ENCODE results near the gene RAB36. TPM values are rescaled to one million over a fixed set of nuclear protein-coding genes. Genes with fewer than 3 reads are reported as not detected.

The RAB36 gene
- polyA plus RNA-seq, 4 donors, result 15.9 to 17.2 (median 16.5) TPM

GRCh38 chr22:23108249-23109078 lies 36.8 kb upstream of the RAB36 start:
- no peak for DNase-seq (ENCODE audit: low read depth in 4 of 4, low spot score in 3 of 4)

GRCh38 chr22:23109079-23109347 lies 36.3 kb upstream of the RAB36 start:
- no peak for DNase-seq (ENCODE audit: low read depth in 4 of 4, low spot score in 3 of 4)

- DNase-seq (ENCODE audit: low read depth in 4 of 4, low spot score in 3 of 4), result no peak
Measured at GRCh38 chr22:23109441-23109978, 35.8 kb upstream of the RAB36 start.

- no peak for DNase-seq (ENCODE audit: low read depth in 4 of 4, low spot score in 3 of 4)
Measured at GRCh38 chr22:23110190-23110921, 34.9 kb upstream of the RAB36 start.

GRCh38 chr22:23110922-23111527 lies 34.3 kb upstream of the RAB36 start:
- no peak for DNase-seq (ENCODE audit: low read depth in 4 of 4, low spot score in 3 of 4)

GRCh38 chr22:23112472-23113012 lies 32.7 kb upstream of the RAB36 start:
- DNase-seq (ENCODE audit: low read depth in 4 of 4, low spot score in 3 of 4), result no peak

GRCh38 chr22:23113067-23113846 lies 32.0 kb upstream of the RAB36 start:
- DNase-seq (ENCODE audit: low read depth in 4 of 4, low spot score in 3 of 4), result no peak

- DNase-seq (ENCODE audit: low read depth in 4 of 4, low spot score in 3 of 4), result no peak
Measured at GRCh38 chr22:23113847-23114720, 31.2 kb upstream of the RAB36 start.

GRCh38 chr22:23114721-23115020 lies 30.6 kb upstream of the RAB36 start:
- DNase-seq (ENCODE audit: low read depth in 4 of 4, low spot score in 3 of 4), result no peak

- DNase-seq (ENCODE audit: low read depth in 4 of 4, low spot score in 3 of 4), result no peak
Measured at GRCh38 chr22:23115369-23115768, 29.9 kb upstream of the RAB36 start.

- DNase-seq (ENCODE audit: low read depth in 4 of 4, low spot score in 3 of 4), result no peak
Measured at GRCh38 chr22:23115825-23116494, 29.3 kb upstream of the RAB36 start.

- no peak for DNase-seq (ENCODE audit: low read depth in 4 of 4, low spot score in 3 of 4)
Measured at GRCh38 chr22:23116506-23117263, 28.6 kb upstream of the RAB36 start.

GRCh38 chr22:23117275-23117674 lies 28.0 kb upstream of the RAB36 start:
- no peak for DNase-seq (ENCODE audit: low read depth in 4 of 4, low spot score in 3 of 4)

GRCh38 chr22:23117891-23118646 lies 27.2 kb upstream of the RAB36 start:
- DNase-seq (ENCODE audit: low read depth in 4 of 4, low spot score in 3 of 4), result no peak

- DNase-seq (ENCODE audit: low read depth in 4 of 4, low spot score in 3 of 4), result no peak
Measured at GRCh38 chr22:23118647-23119493, 26.4 kb upstream of the RAB36 start.

- DNase-seq (ENCODE audit: low read depth in 4 of 4, low spot score in 3 of 4), result no peak
Measured at GRCh38 chr22:23119494-23120414, 25.5 kb upstream of the RAB36 start.
